ENCODE measurements around the gene C6orf132.

Gene C6orf132

GRCh38 chr6:42140032-42140431 is 2.4 kb downstream of the C6orf132 start:
- no peak overlapping the region for H3K27ac ChIP-seq
- TF ChIP-seq, protein P1, sequence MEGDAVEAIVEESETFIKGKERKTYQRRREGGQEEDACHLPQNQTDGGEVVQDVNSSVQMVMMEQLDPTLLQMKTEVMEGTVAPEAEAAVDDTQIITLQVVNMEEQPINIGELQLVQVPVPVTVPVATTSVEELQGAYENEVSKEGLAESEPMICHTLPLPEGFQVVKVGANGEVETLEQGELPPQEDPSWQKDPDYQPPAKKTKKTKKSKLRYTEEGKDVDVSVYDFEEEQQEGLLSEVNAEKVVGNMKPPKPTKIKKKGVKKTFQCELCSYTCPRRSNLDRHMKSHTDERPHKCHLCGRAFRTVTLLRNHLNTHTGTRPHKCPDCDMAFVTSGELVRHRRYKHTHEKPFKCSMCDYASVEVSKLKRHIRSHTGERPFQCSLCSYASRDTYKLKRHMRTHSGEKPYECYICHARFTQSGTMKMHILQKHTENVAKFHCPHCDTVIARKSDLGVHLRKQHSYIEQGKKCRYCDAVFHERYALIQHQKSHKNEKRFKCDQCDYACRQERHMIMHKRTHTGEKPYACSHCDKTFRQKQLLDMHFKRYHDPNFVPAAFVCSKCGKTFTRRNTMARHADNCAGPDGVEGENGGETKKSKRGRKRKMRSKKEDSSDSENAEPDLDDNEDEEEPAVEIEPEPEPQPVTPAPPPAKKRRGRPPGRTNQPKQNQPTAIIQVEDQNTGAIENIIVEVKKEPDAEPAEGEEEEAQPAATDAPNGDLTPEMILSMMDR (conservative IDR thresholded peaks at IDR 0.05; ENCODE audit: low read depth, low read length) = no peak
- H3K9ac ChIP-seq = no peak overlapping the region
- no peak overlapping the region for H2AFZ ChIP-seq (ENCODE audit: low read depth)
- H3K36me3 ChIP-seq (ENCODE audit: insufficient read depth) = no peaks in the 10 kb centered on the region
- H3K4me3 ChIP-seq (IDR thresholded peaks at IDR 0.05; ENCODE audit: insufficient read depth, low read depth, low read length) = no peak overlapping the region
- no peaks in the 10 kb centered on the region for H4K20me1 ChIP-seq (ENCODE audit: insufficient read depth)
- no peaks in the 10 kb centered on the region for H3K27me3 ChIP-seq (ENCODE audit: insufficient read depth, low read depth)
- H3K4me2 ChIP-seq = no peak overlapping the region
- H3K4me1 ChIP-seq (ENCODE audit: low read depth, poor library complexity, severe bottlenecking) = no peaks in the 10 kb centered on the region
- H3K79me2 ChIP-seq (ENCODE audit: insufficient read depth, low read depth) = no peaks in the 10 kb centered on the region

GRCh38 chr6:42138630-42139619 is 3.5 kb downstream of the C6orf132 start:
- Histone ChIP-seq H3K27ac (no peak overlapping the region), H3K9ac (no peak overlapping the region), H3K4me2 (no peak overlapping the region), H3K79me2 (ENCODE audit: insufficient read depth, low read depth) (no peaks in the 10 kb centered on the region), H3K36me3 (ENCODE audit: insufficient read depth) (no peaks in the 10 kb centered on the region), H3K4me1 (ENCODE audit: low read depth, poor library complexity, severe bottlenecking) (no peaks in the 10 kb centered on the region), H2AFZ (ENCODE audit: low read depth) (no peak overlapping the region), H4K20me1 (ENCODE audit: insufficient read depth) (no peaks in the 10 kb centered on the region), H3K27me3 (ENCODE audit: insufficient read depth, low read depth) (no peaks in the 10 kb centered on the region), H3K4me3 (IDR thresholded peaks at IDR 0.05; ENCODE audit: insufficient read depth, low read depth, low read length) (no peak overlapping the region)
- TF ChIP-seq, protein P1 (conservative IDR thresholded peaks at IDR 0.05; ENCODE audit: low read depth, low read length) = no peak

- no peaks in the 10 kb centered on the region for H3K27me3 ChIP-seq (ENCODE audit: insufficient read depth, low read depth)
- H3K36me3 ChIP-seq (ENCODE audit: insufficient read depth) = no peaks in the 10 kb centered on the region
- H3K27ac ChIP-seq = no peak overlapping the region
- no peaks in the 10 kb centered on the region for H3K79me2 ChIP-seq (ENCODE audit: insufficient read depth, low read depth)
- TF ChIP-seq, protein P1 (conservative IDR thresholded peaks at IDR 0.05; ENCODE audit: low read depth, low read length) = no peak
- H3K4me1 ChIP-seq (ENCODE audit: low read depth, poor library complexity, severe bottlenecking) = no peaks in the 10 kb centered on the region
- no peaks in the 10 kb centered on the region for H4K20me1 ChIP-seq (ENCODE audit: insufficient read depth)
- H2AFZ ChIP-seq (ENCODE audit: low read depth) = no peak overlapping the region
- no peak overlapping the region for H3K4me3 ChIP-seq (IDR thresholded peaks at IDR 0.05; ENCODE audit: insufficient read depth, low read depth, low read length)
- no peak overlapping the region for H3K4me2 ChIP-seq
- H3K9ac ChIP-seq = no peak overlapping the region
These were observed 4.2 kb downstream of the C6orf132 start for GRCh38 chr6:42138190-42138589.

DNA sequence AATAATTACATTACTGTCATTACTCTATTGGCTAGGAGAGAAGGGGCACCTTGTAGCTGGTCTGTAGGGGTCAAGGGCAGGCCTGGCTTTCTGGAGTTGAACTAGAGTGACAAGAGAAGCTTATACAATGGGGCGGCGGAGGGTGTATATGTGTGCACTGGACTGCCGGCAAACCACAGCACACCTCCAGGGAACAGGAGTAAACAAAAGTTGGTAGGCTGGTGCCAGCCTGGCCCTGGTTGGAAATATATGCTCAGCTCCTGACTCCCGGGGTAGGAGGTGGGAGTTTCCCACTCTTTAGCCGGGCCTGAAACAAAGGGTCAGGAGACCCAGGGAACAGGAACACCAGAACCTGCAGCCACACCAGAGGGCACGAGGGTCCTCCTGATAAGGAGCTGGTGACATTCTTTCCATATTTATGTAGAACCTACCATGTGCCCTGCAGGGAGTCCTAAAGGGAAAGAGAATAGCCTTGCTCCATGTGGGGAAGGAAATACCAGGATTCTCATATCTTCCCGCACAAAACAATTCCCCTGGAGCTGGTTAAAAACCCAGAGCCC is 5.1 kb downstream of the C6orf132 start:
- Histone ChIP-seq H3K79me2 (ENCODE audit: insufficient read depth, low read depth) (no peaks in the 10 kb centered on the region), H3K27me3 (ENCODE audit: insufficient read depth, low read depth) (no peaks in the 10 kb centered on the region), H2AFZ (ENCODE audit: low read depth) (no peak overlapping the region), H4K20me1 (ENCODE audit: insufficient read depth) (no peaks in the 10 kb centered on the region), H3K9ac (no peak overlapping the region), H3K4me2 (no peak overlapping the region), H3K4me3 (IDR thresholded peaks at IDR 0.05; ENCODE audit: insufficient read depth, low read depth, low read length) (no peak overlapping the region), H3K4me1 (ENCODE audit: low read depth, poor library complexity, severe bottlenecking) (no peaks in the 10 kb centered on the region), H3K27ac (no peak overlapping the region), H3K36me3 (ENCODE audit: insufficient read depth) (no peaks in the 10 kb centered on the region)
- TF ChIP-seq, protein P1 (conservative IDR thresholded peaks at IDR 0.05; ENCODE audit: low read depth, low read length) = no peak
